ENCODE measurements around the gene NENF.

The NENF gene

DNA sequence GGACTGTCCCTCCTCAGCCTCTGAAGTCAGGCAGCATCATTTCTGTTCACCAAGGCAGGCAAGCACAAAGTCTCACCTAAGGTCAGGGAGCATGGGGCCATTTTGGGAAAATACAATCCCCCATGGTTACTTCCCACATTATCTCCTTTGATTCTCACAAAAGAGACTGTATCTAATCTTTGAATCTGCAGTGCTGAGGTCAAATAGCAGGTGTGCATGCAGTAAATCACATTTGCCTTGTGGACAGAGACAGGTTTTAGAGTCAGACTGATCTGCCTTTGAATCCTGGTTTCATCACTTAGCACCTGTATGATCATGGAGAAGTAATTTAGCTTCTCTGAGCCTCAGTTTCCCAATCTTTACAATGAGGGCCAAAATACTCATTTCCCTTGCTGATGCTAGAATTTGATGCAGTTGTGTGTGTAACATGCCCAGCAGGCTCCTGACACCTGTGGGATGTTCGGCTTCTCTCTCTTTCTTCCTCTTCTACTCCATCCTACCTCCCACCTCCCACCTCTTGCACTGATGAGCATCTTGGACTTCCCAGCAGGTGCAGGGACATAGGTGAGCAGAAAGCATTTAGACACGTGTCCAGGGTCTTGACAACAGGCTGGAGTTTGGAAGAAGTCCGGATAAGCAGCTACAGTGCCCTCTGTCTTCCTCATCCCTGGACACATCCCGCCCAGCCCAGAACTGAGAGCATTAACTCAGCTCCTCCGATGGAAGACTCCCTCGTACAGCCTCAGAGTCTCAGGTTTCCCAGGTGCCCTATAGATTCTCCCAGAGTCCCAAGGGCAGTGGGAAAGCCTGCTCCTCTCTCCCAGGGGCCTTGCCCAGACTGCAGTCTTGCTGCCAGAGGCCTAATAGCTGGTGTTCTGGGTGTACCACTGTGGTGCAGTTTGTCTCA lies 18.9 kb downstream of the NENF start:
- TF ChIP-seq, protein P1, sequence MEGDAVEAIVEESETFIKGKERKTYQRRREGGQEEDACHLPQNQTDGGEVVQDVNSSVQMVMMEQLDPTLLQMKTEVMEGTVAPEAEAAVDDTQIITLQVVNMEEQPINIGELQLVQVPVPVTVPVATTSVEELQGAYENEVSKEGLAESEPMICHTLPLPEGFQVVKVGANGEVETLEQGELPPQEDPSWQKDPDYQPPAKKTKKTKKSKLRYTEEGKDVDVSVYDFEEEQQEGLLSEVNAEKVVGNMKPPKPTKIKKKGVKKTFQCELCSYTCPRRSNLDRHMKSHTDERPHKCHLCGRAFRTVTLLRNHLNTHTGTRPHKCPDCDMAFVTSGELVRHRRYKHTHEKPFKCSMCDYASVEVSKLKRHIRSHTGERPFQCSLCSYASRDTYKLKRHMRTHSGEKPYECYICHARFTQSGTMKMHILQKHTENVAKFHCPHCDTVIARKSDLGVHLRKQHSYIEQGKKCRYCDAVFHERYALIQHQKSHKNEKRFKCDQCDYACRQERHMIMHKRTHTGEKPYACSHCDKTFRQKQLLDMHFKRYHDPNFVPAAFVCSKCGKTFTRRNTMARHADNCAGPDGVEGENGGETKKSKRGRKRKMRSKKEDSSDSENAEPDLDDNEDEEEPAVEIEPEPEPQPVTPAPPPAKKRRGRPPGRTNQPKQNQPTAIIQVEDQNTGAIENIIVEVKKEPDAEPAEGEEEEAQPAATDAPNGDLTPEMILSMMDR (IDR thresholded peaks at IDR 0.05), result no peak

GRCh38 chr1:212452323-212453155 lies 19.8 kb downstream of the NENF start:
- TF ChIP-seq, protein P1 (IDR thresholded peaks at IDR 0.05), result no peak

DNA sequence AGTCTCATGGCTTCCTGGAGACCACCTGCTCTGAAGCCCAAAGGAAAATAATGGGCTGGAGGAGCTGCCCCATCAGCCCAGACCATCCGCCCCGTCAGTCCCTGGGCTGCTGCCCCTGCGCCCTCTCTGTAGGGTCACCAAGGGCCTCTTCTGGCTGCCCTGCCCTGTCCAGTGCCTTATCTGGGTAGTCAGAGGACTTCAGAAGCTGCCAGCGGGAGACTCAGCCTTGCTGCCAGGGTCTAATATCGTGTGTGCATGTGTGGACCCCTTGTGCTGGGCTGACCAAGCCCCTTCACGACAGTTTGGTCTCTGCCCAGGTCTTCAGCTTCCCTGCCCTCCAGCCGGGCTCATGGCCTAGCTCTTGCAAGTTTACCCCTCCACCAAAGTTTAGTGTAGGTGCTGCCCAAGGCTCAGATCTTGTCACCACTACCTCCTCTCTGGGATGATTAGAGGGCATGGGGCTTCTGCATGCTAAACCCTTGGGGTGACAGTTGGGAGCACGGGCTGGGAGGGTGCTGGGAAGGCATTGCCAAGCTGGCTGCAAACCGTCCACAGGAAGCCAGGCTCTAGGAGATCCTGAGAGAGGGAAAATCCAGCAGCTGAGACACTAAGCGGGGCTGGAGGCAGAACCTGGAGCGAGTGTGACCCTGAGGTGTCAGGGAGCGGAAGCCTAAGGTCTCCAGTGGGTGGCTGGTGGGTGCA lies 20.6 kb downstream of the NENF start:
- TF ChIP-seq, protein P1 (IDR thresholded peaks at IDR 0.05), result no peak

GRCh38 chr1:212454741-212455140 lies 22.0 kb downstream of the NENF start:
- TF ChIP-seq, protein P1 (IDR thresholded peaks at IDR 0.05), result no peak

DNA sequence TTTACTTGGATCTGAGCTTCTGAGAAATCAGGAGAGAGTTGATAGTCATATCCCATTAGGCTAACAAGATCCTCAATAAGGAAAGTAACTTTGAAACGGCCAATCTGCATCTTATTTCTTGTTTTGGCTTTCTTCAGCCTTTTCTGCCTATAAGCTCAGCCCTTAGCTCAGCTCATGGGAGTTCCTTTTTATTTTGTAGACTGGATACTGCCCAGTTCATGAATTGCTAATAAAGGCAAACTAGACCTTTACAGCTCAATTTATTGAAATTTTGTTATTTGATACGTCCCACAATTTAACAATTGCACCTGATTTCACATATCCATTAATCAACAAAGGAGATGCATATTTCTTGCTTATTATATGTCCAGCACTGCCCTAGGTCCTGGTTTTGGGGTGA lies 22.7 kb downstream of the NENF start:
- TF ChIP-seq, protein P1 (IDR thresholded peaks at IDR 0.05), result no peak

DNA sequence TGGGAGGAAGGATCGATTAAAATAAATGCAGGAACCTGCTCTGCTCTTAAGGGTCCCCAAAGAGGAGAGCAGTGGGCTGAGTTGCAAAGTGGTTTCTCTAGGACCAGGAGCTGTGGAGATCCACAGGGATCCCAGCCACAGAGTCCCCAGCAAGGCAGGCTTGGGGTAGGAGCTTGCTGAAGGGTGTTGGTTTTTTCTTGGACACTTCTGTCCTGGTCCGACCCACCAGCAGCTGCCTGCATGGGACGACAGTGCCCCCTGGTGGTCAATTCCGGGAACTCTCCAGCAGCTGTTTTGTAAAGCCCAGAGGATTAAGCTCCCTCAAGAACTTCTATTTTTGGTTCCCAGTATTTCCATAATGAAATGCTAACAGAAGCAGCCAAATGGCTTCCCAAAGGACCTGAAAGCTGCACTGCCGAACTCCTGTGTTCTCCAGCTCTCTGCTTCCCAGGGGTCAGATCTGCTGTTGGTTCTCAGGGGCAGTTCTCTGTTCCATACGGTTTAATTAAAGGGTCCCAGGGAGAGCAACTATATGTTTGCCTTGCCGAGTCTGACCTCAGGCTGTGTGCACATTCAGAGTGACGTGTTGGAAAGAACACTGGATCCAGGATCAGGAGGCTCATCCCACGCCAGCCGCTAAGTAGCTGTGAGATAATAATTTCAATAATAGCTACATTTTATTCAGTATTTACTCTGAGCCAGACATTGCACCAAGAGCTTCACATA lies 23.2 kb downstream of the NENF start:
- TF ChIP-seq, protein P1 (IDR thresholded peaks at IDR 0.05), result peak; percentile 97
